ENCODE measurements around the gene LDB2.
"Not testable (repeated sequence)": the region's sequence is repeated elsewhere in the genome, so short reads cannot be mapped to it uniquely, and the experiment has no call there.

LDB2 gene

DNA sequence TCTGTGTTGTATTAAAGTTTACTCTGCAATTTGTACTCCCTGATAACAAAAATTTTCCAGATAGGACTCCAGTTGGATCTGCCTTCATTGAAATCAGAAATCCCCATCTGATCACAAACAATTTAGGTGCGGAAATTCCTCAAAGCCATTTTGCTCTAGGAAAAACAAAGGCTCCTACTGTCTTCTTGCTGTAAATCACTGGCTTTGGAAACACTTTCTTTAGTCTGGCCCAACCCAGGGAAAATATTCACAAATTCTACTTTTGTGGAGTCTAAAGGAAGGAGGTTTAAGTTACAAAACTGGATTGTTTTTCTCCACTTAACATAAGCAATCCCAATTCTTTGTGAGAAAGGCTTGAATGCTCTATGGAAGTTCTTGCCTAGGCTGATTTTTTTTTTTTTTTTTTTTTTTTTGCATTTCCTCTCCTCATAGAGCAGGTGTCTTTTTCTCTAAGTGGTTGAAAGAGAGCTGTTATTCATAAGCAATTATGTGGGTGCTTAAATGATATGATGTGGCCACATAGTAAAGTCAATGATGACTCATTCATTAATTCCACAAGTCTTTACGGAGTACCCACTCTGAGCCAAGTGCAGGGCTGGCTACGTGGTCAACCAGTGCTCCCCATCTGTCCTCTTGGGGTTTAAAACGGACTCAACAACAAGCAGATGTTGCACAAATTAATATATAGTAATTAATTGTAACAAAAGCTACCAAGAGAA, 261.4 kb downstream of the LDB2 start:
- no peak for DNase-seq

DNA sequence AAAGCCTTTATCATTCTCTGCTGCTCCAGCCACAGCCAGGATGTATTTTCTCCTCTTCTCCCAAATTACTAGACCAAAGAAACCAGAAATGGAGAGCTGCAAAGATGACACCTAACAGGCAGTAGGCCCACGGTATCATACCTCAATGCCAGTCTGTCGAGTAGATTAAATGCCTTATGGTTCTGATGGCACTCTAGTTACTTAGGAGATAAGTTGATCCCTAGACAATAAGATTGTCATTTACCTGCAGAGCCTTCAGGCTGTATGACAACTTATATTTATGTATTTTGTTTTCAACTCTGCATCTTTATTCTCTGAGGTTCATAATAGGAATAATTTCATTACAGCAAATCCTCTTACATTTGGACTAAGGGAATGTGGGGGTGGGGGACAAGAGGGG, 262.1 kb downstream of the LDB2 start:
- DNase-seq, result no peak

DNA sequence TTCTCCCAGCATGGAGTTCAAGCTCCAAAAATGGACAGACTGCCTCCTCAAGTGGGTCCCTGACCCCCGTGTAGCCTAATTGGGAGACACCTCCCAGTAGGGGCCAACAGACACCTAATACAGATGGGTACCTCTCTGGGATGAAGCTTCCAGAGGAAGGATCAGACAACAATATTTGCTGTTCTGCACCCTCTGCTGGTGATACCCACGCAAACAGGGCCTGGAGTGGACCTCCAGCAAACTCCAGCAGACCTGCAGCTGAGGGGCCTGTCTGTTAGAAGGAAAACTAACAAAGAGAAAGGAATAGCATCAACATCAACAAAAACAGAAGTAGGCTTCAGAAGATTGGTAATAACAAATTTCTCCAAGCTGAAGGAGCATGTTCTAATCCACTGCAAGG, 269.2 kb downstream of the LDB2 start:
- not testable (repeated sequence) for DNase-seq

DNA sequence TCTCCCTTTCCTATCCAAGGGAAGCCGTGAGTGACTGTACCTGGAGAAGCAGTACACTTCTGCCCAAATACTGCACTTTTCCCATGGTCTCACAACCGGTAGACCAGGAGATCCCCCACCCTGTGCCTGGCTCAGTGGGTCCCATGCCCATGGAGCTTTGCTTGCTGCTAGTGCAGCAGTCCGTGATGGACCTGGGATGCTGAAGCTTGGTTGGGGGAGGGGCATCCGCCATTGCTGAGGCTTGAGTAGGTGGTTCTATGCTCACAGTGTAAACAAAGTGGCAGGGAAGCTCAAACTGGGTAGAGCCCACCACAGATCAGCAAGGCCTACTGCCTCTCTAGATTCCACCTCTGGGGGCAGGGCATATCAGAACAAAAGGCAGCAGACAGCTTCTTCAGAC, 269.6 kb downstream of the LDB2 start:
- not testable (repeated sequence) for DNase-seq

DNA sequence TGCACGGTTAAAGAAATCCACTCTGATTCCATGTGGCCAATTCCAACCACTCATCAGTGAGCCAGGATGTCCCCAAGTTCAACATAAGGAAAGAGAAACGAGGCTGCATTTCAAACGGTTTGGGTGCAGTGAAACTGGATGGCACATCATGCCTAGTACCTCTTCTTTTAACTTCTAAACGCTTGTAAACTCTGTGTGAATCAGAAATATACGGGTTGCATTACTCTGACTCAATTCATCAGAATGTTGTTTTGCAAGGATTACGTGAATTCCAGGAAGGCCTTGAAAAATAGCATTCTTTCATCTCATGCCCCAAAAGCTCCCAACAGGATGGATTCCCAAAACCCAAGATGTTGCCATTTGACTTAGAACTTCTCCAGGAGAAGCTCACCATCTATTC, 270.4 kb downstream of the LDB2 start:
- DNase-seq, result no peak

DNA sequence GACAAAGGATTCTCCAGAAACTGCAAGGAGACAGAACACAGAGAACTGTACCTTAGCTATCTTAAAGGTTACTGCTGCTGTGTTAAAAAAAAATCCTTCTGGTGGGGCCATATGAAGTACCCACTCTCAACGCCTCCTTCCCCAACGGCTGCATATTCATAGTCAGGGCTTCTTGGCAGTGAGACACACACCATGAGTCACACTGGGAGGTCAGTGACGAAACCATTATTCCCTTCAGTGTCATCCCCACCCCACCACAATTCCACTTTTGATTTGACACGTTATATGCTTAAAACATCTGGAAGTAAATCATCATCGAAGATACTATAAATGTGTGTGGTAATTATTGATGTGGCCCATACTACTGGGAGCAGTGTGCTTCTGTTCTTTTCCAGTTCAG, 271.5 kb downstream of the LDB2 start:
- DNase-seq, result no peak

DNA sequence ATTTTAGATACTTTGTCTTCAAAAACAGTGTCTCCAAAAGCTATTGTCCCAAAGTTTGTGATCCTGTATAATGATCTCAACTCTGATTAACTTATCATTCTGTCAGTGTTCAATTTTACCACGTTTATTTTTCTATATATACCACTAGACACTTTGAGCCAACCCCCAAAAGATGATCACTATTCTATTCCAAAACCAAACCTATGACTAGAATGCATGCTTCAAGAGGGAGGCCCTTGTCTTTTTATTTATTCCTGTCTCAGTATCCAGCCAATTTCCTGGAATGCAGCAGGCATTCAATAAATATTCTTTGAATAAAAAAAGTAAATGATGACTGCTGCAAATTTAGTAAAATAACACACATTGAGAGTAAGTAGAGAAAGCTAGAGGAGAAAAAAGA, 275.6 kb downstream of the LDB2 start:
- DNase-seq, result no peak

DNA sequence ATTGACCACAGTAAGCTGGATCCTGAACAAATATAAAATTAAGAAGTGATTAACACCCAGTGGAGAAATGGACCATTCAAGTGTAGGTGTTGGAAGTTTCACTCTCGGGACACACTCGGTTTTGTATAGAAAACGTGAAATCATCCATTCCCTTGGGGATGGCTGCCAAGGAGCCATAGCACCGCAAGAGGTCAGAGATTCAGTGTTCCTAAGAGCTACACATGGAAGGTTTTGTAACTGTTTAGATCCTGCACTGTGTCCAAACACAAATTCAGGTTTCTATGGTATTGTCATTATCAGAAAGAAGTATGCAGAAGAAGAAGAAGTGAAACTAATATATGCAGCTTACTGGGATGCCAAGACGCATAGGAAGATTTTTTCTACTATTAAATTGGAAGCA, 281.0 kb downstream of the LDB2 start:
- no peak for DNase-seq

DNA sequence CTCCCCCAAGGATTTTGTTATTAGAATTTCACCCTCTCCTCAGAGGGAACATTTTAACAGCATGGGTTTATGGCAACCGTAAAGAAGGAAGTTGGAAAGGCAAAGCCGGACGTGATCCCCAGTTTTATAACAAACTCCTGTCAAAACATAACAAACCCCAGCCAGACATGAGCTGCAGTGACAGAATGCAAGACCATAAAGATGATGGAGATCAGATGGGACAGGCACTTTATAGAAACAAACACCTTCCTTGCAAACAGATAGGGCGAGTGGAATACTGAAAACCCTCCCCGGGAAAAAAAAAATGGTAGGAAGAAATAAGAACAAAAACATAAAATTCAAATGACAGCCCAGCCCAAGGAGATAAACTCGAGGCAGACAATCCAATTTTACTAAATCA, 281.4 kb downstream of the LDB2 start:
- no peak for DNase-seq

DNA sequence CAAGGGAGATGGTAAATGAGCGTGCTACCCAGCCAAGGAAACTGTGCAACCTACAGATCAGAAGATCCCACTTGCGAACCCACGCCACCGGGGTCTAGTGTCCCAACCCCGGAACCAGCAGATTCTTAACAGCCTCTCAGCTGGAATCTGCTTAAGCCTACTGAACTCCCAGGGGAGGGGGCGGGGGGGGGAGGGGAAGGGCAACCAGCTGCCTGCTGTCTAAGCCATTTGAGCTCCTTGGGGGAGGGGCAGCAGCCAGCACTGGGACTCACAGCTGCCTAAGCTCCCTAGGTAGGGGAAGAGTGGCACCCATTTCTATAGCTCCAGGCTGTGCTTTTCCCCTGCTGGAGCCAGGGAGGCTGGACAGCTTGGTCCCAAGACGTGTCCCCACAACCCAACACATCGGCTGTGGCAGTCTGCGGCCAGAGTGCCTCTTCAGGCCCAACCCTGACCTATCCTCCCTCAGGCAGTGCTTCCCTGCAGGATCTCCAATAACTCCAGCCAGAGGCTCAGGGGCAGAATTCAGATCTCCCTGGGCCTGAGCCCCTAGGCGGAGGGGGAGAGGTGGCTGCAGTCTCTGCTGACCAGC, 289.2 kb downstream of the LDB2 start:
- DNase-seq, result no peak

DNA sequence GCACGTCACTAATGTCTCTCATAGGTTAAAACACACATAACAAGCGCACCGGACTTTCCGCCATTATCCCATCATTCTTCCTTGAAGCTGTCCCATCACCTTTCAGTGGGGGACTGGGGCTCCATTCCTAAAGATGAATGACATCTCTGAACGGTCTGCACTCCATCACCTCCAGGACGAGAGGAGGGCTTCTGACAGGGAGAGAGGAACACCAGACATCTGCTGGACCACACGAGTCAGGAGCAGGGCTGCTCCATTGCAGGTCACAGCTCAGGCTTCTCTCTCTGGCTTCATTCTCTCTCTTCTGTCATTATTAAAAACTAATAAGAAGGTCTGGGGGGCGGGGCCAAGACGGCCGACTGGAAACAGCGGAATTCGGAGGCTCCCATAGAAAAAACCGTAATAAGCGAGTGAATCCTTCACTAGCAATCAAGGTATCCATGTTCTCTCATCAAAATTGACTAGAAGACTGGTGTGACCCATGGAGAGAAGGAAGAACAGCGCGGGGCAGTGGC, 289.8 kb downstream of the LDB2 start:
- no peak for DNase-seq

DNA sequence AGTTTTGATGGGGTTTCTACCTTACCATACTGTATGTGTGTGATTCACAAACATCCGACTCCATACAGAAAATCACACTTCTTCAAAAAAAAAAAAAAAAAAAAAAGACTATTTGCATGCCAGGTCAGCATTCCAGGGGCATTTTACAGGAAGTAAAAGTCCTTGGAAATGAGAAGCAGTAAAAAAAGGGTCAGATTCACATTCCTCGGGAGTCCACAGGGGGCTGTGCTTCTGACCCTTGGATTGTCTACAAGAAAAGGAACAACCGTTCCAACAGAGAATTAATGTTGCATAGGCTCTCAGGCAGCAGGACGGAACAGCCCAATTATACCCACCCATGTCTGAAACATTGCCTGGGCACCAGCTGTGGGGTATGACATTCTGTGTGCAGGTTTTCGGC, 290.3 kb downstream of the LDB2 start:
- DNase-seq, result no peak

DNA sequence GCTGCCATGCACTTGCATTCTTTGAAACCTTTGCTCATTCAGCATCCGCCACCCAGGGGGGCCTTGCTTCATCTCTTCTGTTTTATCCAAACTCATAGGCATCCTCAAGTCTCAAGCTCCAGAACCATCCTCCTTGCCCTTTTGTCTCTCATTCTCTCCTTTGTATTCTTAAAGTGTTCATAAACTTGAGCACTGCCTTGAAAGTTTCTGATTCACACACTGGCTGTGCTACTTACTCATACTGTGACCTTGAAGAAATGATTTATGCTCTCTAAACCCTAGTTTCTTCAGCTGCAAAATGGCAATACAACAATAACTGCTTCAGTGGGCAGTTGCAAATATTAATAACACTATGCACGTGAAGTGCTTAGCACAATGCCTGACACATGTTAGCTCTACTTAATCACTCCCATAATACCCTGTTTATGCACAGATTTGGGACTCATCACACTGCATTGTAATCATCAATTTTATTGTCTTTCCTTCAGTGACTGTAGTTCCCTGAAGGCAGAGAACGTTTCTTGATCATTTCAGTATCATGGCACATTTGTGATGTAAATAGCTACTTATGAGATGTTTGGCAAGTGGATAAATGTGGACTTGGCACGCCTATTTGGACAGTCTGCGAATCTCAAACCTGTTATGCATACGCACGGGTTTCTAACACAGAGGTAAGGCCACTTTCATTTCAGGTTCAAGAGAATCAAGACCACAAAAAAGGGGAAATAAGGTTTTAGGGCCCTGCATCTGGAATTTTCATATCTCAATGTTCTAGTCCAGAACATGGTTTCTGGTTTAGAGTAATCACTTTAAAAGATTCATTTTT, 291.0 kb downstream of the LDB2 start:
- no peak for DNase-seq

DNA sequence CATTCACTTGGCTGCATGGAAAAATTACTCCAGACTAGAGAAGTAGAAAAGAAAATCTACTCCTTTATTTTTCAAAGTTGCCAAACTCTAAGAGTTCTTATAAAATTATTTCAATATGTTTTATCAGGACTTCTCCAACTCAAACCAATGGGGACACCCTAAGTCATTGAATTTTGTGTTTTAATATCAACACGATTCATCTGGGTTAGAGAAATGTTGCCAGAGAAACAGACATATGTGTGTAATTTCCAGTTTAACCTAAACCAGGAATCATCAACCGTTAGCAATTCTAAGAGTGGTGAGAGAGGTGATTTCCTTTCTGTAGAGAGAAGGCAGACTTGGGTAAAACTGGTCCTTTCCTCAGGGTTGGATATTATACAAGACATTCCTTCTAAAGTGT, 291.8 kb downstream of the LDB2 start:
- DNase-seq, result no peak

DNA sequence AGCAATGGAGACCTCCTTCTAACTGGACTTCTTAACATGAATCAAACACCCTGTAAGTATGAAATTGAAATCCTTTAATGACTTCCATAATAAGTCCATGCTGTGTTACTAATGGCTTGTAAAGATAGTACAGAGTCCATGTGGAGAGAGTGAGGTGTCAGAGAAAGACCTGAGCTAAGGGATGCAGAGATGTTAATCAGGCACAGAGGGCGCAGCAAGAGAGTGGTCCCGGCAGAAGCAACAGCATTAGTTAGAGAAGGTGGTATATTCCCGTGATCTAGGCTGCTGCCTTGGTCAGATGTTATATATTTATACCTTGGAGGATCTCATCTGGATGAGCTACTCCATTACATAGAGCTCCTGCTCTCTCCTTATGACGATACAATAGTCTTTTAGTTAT, 295.3 kb downstream of the LDB2 start:
- DNase-seq, result no peak

DNA sequence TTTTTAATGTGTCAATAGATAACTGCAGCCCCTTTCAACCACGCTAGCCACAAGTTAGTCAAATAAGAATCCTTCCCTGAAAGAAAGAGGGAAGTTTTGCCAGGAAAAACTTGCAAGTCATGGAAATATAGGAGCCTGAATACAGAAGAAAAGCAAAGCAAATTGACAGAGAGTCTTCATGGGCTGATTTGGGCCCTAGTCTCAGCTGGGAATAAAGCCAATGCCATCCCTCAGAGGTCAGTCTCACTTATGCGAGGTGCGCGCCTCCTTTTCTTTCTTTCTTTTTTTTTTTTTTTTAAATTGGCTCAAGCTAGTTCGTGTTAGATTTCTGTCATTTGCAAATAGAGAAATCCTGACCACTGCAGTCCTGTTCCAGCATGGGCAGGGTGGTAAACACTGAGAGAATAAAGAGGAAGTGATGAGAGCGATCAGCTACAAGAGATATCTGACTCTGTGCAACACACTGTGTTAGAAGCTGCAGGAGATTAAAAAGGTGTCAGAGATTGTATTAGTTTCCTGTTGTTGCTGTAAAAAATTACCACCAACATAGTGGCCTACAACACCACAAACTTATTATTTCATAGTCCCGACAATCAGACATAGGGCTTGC, 299.7 kb downstream of the LDB2 start:
- DNase-seq, result no peak

DNA sequence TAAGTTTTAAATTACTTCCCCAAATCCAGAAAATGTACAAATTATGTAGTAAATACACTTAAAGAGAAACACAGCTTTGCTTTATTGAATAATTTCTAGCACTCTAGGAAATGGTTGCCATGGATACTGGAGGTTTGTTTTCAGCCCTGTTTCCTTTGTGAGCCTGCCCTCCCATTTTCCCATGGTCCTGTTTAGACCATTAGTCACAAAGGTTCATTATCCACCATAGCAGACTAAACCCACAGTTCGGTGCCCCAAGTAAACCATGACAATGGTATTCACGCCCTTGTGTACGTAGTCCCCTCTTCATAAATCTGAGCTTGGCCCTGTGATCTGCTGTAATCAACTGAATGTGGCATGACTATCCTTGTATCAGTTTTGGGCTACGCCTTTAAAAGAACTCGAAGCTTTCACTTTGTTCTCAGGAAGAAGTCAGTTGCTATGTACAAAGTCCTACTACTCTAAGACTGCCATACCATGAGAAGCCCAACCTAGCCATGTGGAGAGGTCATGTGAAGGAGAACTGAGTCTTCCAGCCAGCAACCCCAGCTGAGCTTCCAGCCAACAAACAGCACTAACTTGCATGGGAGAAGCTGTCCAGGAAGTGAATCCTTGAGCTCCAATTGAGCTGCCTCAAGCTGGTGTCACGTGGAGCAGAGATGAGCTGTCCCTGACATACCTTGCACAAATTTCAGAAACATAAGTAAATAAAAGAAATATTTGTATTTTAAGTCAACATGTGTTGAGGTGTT, 300.4 kb downstream of the LDB2 start:
- DNase-seq, result no peak

DNA sequence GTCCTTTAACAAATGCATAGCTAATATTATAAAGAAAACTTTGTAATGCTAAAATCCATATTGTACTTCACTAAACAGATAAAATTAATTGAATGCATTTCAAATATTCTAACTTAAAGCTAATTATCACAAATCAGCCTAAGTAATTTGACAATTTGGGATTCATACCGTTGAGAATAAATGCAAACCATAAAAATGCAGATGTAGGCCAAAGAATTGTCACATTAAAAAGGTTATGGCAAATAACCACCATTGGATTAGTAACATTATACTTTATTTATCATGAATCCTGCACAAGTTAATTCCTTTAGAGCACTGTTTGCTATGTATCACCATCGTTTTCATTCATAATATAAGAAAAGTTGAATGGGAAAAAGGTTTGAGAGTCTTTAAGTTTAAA, 301.0 kb downstream of the LDB2 start:
- DNase-seq, result no peak

DNA sequence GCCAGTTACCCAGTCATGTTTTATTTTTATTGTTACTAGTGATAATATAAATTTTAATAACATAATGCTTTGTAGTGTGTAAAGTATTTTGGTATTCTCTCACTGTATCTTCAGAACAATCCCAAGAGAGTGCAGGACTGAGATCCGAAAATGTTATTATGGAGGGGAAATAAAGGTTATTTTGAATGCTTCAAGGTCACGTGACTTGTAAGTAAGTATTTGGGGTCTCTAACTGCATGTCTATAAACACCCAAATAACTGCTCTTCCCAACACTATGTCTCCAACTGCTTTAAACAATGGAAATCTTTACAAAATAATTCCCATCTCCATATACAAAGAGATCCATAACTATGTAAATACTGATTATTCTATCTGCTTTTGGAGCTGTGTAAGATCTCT, 302.2 kb downstream of the LDB2 start:
- no peak for DNase-seq

DNA sequence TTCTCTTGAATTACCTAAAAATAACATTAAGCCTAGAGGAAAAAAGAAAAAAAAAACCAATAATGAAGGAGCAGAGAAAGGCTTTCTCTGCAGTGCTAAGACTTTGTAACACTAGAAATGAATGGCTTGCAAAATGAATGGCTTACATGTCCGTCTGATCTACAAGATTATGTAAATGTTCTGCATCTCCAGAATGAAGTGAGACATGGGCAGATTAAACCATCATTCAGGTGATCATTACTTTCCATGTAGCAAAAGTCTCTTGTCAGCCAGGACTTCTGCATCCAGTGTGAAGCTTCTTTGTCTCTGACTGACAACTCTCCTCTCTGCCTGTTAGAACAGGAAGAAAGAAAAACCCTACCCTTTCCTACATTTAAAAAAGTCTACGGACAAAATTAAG, 304.3 kb downstream of the LDB2 start:
- DNase-seq, result no peak

DNA sequence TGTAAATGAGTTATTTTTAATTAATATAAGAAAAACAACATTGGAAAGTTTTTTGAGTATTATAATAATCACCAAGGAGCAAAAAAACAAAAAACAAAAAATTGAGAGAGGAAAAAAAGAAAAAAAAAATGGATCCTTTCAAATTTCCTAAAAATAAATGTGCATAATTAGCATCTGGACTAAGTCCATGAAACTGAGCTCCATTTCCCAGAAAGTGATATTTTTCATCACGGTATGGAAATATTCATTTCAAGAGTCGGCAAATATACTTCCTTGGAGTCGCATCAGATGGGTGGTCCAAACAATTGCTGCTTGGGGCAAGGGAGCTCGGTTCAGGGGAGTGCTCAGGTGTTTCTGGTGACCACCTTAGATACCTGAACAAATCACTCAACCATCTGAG, 305.1 kb downstream of the LDB2 start:
- no peak for DNase-seq

DNA sequence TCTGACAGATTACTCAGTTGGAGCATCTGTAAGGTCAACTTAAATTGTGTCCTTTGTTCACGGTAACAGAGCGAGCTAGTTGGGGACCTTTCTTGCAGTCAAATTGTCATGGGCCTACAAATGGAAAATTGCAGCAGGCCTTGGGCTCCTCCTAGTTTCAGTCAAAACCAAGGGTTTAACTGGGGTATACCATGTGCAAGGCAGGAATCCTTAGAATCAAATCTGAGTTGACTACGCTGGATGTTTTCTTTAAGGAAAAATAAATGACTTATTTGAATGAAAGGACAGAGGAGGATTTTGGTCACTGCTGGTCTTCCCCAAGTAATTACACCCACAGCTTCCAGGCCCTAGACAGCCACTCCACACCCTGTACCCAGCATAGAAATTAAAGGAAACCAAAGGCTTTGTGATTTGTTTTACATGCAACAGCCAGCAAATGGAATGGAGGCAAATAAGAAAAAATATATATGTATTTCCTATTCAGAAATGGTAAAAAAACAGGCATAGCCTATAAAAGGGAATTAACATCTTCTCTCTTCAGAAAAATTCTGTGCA, 307.1 kb downstream of the LDB2 start:
- no peak for DNase-seq

DNA sequence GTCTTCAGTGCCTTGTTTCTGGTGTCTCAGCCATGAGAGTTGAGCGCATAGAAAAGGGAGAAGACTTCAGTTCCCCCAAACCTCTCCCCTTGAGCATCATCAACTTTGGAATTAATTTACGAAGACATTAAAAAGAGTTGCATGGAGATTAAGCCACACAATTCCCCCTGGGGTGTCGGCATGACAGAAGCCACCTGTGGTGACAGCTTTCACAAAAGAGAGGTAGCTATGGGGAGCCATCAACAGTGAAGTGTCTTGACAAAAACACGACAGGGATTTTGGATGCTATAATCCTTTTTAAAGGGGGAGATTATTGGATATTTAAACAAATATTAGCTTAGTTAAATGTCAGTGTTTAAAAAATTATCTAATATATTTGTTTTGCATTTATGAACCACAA, 307.6 kb downstream of the LDB2 start:
- DNase-seq, result no peak
